GM18909 (cell line): ENCODE measurements around the gene FAM210B.
"Not testable (repeated sequence)": the region's sequence is repeated elsewhere in the genome, so short reads cannot be mapped to it uniquely, and the experiment has no call there.

Experiments
- ATAC-seq: cut with Tn5 transposase; IDR thresholded peaks from one replicate; pipeline ENCODE4 v1.9.1; 2021; ENCODE audit warnings: mild to moderate bottlenecking; ENCODE audit not compliant: unreplicated experiment, poor library complexity

Gene FAM210B

GRCh38 chr20:56358600-56359211 lies at the start of gene FAM210B:
Gene FAM210B (plus strand): TSS chr20:56358974. CDS start chr20:56359006, 32 bp downstream.
- ATAC-seq: peak; percentile 96

GRCh38 chr20:56316051-56316450 lies 42.7 kb upstream of the FAM210B start:
- ATAC-seq: no peak

- no peak for ATAC-seq
Observed at GRCh38 chr20:56316483-56316882, 42.3 kb upstream of the FAM210B start.

- no peak for ATAC-seq
Observed at GRCh38 chr20:56322681-56323080, 36.1 kb upstream of the FAM210B start.

- ATAC-seq: no peak
Observed at GRCh38 chr20:56323206-56323605, 35.6 kb upstream of the FAM210B start.

GRCh38 chr20:56323656-56324055 lies 35.1 kb upstream of the FAM210B start:
- no peak for ATAC-seq

GRCh38 chr20:56324806-56325205 lies 34.0 kb upstream of the FAM210B start:
- ATAC-seq: no peak

- ATAC-seq: no peak
Observed at GRCh38 chr20:56328861-56329260, 29.9 kb upstream of the FAM210B start.

- ATAC-seq: not testable (repeated sequence)
Observed at GRCh38 chr20:56336709-56337108, 22.1 kb upstream of the FAM210B start.

- ATAC-seq: no peak
Observed at GRCh38 chr20:56342783-56343182, 16.0 kb upstream of the FAM210B start.

GRCh38 chr20:56343861-56344381 lies 14.9 kb upstream of the FAM210B start:
- ATAC-seq: peak; percentile 82

- no peak for ATAC-seq
Observed at GRCh38 chr20:56345911-56346310, 12.9 kb upstream of the FAM210B start.

GRCh38 chr20:56347628-56348304 lies 11.0 kb upstream of the FAM210B start:
- ATAC-seq: no peak

- ATAC-seq: no peak
Observed at GRCh38 chr20:56348305-56348693, 10.5 kb upstream of the FAM210B start.

GRCh38 chr20:56348746-56349145 lies 10.0 kb upstream of the FAM210B start:
- ATAC-seq: no peak

- ATAC-seq: no peak
Observed at GRCh38 chr20:56350842-56351241, 7.9 kb upstream of the FAM210B start.

GRCh38 chr20:56352345-56353055 lies 6.3 kb upstream of the FAM210B start:
- no peak for ATAC-seq

GRCh38 chr20:56353356-56353755 lies 5.4 kb upstream of the FAM210B start:
- ATAC-seq: no peak

- ATAC-seq: no peak
Observed at GRCh38 chr20:56358070-56358469, 704 bp upstream of the FAM210B start.

GRCh38 chr20:56359212-56360132 lies 698 bp downstream of the FAM210B start:
- ATAC-seq: peak; percentile 33
